A172 (cell line): ENCODE measurements around the gene KCNQ1. TPM values are rescaled to one million over a fixed set of nuclear protein-coding genes. Genes with fewer than 3 reads are reported as not detected.

Experiments
- DNase-seq: peaks from one replicate; pipeline ENCODE4 v3.0.0-alpha.2; 2015; ENCODE audit warnings: low spot score
- total RNA-seq: library from RNA; depleted of rRNA; stranded (reverse); fragments of >200 nt; shearing (Covaris generic); gene quantifications from 2 replicates; pipeline ENCODE4 v1.2.3, GENCODE V29; 2014

The KCNQ1 gene
- total RNA-seq, 1 experiment from 2014 or later = 3.5 TPM

DNA sequence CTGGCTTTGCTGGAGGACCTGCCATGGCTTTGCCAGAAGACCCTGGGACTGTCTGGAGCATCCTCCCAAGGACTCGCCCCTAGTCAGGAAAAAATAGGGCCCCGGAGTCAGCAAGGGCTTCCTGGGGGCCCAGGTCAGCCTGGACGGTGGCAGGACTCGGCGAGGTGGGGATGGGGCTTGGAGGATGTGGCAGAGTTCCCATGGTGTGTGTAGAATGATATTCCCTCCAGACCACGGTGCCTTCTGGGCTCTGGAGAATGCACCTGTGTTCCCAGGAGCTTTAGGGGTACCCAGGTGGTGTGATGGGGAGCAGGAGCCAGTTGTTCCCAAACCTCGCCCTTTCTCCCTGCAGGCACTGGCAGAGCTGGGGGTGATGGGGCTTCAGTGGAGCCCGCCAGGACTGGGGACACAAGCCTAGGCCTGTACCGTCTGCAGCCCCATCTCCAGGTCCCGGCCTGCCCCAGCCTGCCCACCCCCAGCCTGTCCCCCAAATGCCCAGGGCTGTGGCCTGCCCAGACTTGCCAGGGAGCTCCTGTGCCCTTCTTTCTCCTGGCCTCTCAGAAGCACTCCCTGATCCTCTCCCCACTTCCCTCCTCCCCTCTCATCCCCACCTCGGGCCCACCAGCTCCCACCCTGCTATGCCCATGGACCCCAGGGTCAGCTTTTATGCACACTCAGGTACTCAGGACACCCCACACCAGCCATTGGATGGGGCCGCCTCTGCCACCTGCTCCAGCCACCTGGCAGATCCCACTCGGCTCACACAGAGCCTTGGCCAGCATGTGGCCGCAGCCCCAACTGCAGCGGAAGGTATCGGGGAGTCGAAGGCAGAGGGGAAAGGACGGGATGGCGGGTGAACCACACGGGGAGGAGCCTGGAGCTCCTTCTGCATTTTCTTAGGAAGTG lies 358.6 kb downstream of the KCNQ1 start:
- DNase-seq = no peak

DNA sequence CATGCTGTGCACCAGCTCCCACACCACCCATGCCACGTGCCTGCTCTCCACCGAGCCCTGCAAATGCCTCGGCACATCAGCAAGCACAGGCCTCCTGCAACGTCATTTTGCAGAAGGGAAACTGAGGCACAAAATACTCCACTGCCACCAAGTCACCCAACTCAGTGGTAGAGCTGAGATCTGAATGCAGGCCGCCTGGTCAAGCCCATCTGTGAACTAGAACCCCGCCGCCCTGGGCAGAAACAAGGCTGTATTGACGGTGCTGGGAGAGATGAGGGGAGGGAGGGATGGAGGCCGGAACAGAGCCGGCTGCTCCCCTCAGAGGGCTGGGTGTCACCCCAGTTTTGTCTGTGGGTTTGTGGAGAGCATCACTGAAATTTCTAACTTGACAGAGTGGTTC lies 359.4 kb downstream of the KCNQ1 start:
- no peak for DNase-seq

DNA sequence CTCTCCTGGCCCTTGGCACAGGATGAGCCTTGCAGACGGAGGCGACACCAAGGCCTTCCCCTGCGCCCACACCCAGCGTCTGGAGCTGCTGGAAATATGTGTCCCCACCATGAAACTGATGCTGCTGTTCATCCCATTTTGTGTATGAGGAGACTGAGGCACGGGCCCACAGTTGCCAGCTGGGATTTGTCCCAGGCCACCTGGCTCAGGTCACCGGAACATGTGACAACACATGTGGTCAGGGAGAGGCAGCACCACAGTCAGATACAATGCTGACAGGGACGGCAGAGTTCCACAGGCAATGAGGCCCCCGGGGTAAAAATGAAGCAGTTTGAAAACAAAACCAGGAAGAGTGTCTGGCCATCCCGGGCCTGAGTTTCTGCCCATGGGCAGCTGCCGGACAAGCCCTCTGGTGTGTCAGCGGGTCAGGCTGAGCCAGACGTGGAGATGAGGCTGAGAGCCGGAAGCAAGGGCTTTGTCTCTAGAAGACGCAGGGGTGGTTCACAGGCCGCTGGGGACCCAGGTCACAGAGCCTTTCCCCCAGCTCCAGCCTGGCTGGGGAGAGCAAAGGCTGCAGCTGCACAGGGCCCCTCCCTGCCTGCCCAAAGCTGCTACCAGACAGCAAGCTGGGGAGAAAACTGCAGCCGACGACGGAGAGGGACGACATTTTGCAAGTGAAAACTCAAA lies 360.0 kb downstream of the KCNQ1 start:
- DNase-seq = no peak

DNA sequence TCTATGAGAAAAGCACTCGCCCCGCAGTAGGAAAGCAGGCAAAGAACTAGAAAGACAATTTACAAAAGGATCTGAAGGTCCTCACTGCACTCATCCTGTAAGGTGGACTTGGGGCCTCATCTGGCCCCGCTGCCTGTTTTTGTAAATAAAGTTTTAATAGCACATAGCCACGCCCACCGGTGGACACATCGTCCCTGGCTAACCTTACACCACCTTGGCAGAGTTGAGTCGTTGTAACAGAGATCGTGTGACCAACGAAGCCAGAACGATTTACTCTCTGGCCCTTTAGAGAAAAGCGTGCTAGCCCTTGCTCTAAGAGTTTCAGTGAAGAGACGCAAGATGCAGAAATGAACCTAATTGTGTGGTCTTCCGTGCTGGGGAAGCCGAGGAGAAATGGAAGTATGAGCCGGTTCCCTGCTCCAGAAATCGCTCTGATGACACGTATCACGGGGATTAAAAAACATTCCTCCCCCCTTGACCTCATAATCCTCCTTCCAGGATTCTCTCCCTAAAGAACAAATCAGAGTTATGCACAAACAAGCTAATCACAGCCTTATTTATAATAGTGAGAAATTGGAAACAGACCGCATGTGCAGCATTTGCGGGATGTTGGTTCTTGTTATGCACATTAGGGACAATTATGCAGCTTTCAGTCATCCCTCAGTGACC lies 360.7 kb downstream of the KCNQ1 start:
- no peak for DNase-seq

DNA sequence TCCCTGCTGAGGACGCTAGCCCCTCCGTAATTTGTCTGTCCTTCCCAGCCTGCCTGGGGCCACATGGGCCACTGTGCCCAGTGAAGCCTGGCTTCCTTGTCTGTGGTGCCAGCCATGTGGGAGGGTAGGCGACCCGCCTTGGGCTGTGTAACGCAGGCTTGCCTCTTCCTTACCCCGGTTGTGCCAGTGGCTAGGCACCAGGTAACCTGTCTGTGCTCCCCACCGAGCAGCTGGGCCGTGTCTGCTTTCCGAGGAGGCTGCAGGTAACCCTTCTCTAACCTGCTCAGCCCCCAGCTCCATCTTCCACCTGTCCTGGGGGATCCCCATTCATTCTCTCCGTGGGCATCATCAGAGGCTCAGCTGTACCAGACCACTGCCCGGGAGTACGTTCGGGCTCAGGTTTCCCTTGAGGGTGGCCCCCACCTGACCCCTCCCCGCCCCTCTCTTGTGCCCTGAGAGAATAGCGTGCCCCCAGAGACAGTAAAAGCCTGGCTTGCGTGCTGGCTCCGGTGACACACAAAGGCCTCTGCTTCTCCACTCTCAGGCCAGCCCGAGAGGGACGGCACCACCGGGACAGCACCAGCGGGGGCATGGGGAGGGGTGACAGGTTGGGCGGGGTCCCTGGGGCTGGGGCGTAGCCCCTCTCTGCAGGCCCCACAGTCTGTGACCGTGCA lies 361.7 kb downstream of the KCNQ1 start:
- DNase-seq = no peak

DNA sequence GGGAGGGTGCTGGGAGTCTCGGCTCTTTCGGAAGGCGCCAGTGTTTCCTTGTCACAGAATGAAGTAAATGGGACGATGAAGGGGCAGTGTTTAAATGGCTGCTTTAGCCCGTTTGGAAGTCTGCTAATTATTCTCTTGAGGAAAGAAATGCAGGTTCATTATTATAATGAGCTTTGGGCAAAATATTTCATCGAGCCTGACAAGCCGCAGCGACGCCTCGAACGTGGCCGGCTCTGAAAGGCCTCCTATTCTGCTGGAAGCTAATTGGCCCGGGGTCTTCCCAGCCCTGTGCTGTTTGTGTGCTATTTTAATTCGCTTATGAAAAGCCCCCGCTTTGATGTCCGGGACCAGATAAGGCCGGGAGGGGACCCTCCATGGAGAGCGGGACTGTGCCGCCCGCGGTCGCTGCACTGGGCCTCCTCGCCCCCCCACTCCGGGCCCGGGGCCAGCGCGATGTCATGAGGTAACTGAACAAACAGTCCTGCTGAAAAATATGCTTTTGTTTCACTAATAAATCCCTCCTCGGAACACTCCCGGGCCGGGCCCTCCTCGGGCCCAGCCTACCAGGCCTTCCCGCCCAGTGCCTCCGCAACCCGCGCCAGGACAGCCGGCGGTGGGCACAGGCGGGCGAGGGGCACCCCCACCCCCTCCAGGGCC lies 362.3 kb downstream of the KCNQ1 start:
- DNase-seq = no peak

DNA sequence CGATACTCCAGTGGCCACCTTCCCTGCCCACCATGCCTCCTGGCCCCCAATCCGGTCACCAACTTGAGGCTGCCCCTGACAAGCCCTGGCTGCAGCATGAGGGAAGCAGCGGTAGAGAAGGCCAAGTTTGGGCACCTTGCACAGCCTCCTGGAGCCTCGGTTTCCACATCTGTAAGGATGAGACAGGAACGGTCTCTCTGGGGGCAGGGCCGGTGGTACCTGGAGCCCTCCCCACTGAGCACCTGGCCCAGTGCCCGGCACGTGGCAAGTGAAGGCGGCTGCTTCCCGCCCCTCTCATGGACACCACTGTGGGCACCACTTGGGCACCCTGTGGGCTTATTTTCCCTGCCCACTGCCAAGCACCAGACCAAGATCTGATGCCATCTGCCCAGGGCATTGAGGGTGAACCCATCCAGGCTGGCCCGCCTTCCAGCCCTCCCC lies 363.0 kb downstream of the KCNQ1 start:
- DNase-seq = no peak

DNA sequence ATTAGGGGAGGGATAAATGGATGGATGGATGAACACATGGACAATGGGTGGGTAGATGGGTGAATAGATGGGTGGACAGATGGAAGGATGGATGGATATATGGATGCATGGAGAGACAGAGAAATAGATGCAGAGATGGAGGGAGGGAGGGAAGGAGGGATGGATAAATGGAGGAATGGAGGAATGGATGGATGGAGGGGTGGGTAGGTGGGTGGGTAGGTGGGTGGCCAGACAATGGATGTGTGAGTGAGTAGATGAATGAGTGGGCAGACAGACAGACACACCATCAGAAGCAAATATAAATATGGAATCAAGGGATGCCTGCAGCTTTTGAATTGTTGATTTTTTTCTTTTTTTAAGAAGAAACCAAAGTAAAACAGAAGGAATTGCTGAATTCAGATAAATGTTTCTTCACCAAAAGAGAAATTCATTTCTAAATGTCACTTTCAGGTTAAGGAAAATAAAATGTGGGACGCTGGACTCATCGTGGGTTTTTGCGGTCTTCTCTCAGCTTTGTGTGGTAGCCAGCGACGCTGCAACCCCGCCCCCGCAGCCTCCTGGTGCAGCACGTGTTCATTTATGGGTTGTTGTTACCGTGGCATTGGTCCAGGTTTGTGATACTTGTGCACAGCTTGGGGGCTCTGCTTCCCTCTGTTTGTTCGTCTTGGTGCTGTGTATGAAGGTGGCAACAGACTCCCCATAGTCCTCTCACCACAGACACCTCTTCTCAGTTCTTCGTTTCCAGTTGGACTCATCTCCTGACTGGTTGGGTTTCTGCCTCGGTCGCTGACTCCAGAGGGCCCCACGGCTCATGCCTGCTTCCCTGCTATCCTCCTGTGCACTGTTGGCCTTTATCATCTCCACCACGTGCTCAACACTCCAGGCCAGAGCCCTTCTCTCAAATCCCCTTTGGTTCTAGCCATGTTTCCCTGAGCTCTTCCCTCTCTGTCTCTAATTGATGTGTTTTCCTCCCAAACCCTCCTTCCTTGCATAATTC lies 364.3 kb downstream of the KCNQ1 start:
- no peak for DNase-seq

DNA sequence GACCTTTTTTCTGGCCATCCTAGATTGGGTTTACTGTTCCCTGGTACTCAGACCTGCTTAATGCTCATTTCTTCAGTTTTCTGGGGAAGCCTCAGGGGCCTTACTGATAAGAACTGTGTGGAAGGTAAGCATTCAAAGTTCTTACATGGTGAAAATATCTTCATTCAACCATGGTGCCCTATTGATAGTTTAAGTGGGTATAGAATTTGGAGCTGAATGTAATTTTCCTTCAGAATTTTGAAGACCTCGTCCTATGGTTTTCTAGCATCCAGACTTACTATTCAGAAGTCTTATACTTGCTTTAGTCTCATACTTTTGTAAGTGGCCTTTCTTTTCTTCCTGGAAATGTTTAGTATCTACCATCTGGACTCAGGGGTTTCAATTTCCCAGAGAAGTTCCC lies 365.0 kb downstream of the KCNQ1 start:
- no peak for DNase-seq

DNA sequence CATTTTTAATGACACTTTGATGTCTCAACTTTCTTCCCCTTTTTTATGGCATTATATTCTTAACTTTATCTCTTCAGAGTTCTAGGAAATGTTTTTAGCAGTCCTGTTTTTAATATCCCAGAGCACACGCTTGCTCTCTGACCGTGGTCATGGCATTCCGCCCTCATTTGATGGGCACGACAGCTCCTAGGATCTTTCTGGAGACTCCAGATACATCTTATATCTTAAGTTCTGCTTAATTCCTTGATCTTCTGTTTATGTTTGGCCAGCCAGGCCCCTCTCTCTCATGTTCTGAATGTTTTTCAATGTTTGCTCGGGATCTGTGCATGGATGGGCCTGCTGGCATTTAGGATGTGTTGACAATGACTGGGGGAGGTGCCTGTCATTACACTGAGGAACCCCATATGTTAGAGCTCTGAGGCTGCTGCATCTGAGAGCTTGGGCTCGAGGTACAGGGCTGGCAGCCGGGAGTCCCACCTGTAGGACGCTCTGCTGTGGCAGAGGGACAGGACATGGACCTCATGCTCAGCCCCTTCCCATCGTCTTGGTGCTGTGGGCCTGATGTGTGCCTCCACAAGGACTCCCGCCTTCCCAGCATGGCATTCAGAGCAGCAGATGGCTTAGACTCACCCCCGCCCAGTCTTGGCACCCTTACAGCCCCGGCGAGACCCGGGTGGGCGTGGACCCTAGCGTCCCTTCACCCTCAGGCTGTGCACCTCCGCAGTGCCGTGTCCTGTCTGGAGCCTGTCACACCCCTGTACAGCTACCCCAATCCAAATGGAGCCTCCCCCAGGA lies 365.8 kb downstream of the KCNQ1 start:
- DNase-seq = no peak

DNA sequence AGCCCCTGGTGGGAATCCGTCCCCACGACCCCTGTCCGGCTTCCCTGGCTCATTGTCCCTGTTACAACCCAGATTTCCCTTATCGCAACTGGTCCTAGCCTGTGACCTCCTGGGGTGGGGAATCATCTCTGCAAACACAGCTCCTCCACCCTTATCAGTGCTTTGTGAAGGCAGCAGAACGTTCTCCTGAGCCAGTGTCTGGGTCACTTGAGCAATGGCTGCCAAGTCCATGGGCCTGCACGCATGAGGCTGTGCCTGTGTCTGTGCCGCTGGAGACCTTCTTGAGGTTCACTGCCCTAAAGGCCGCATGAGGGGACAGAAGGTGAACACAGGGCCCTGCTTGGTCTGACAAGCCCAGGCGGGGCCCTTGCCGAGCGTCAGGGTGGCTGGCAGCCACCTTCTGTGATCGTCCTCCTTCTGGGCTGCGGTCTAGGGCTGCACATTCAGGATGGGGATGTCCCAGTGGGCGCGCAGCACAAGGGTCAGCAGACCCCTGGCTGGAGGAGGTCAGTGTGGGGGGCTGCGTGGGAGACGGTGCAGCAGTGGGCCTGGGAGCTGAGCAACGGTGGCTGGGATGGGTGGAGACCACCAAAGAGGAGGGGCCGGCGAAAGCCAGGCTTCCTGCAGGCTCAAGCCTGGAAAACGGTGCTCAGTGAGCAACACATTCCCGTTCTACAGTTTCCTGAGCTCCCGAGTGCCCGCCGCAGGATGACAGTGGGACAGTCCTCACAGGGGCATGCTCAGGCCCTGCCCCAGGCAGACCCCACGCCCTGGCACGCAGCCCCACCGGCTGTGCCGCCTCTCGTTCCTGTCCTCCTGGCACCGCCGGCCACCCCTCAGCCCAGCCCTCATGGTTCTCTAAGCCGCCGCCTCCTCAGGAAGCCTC lies 366.6 kb downstream of the KCNQ1 start:
- DNase-seq = no peak

DNA sequence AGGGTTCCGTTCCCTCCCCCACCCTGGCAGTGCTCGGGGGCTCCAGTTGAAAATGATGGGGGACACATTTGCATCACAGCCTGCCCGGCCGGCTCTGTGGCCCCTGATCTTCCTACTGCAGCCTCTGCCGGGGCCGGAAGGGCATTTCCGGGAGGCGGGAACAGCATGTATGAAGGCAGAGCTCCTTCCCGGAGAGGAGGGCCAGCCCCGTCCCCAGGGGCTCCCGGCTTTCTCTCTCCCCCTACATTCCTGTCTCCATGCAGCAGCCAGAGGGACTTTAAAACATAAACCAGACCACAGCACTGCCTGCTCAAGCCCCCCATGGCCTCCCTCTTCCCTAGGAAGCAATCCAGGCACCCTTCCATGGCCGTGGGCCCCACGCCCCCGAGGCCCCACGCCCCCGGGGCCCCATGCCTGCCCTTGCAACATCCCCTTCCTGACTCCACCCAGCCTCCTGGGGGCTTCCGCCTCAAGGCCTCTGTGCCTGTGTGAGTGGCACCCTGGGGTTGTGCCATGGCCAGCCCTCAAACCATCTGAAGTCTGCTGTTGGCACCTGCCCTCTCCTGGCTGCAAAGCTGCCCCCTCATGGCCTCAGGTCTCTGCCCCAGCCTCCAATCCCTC lies 367.7 kb downstream of the KCNQ1 start:
- no peak for DNase-seq

DNA sequence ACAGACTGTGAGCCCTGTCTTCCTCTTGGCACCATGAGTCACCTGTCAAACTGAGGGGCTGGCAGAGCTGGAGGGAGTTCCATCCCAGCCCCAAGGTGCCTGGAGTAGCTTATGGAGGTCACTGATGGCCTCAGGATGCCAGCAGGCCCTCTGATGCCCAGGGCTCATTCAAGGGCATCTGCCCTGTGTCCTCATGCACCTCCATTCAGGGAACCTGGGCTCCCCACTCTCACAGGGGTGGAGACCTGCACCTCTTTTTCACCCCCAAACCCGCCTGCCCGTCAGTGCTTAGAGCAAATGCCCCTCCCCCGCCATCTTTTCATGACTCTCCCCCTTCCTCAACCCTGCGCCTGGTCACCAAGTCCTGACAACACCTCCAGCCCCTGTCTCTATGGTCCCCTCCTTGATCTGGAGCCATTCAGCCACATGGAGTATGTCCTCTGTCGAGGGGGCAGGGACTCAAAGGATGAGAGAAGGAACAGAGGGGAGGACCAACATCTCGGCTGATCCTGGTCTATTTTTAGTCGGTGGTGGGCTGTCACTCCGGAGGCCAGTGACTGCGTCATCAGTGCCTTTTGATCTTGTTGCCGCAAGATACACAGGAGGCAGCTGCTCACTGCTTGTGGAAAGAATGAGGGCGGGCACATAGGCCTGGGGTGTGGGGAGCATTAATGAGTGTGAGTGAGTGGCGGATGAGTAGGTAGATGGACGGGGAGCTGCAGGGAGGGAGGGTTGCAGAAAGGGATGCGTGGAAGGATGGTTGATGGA lies 368.5 kb downstream of the KCNQ1 start:
- no peak for DNase-seq

DNA sequence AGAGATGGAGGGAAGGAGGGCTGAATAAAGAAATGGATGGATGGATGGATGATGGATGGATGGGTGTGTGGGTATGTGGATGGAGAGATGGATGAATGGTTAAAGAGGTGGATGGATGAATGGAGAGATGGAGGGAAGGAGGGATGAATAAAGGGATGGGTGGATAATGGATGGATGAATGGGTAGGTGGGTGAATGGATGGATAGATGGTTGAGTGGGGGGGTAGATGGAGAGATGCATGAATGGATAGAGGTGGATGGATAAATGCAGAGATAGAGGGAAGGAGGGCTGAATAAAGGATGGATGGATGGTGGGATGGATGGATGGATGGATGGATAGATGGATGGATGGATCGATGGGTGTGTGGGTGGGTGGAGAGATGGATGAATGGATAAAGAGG lies 369.2 kb downstream of the KCNQ1 start:
- no peak for DNase-seq

DNA sequence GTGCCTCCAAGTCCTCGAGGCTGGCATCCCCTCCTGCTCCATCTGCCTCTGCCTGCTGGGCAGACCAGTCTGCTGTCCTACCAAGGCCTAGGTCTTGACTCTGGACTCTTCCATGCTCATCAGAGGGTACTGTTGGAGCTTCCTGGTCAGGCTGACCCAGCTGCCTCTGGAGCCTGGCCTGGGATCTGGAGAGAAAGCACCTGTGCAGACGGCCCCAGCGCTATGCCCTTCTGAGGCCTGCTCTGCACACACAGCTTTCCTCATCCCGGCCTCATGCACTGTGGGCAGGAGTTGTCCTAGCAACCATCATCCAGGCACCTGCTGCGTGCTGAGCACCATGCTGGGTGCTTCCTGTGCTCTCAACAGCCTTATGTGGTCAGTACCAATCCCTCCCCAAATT lies 369.9 kb downstream of the KCNQ1 start:
- no peak for DNase-seq

DNA sequence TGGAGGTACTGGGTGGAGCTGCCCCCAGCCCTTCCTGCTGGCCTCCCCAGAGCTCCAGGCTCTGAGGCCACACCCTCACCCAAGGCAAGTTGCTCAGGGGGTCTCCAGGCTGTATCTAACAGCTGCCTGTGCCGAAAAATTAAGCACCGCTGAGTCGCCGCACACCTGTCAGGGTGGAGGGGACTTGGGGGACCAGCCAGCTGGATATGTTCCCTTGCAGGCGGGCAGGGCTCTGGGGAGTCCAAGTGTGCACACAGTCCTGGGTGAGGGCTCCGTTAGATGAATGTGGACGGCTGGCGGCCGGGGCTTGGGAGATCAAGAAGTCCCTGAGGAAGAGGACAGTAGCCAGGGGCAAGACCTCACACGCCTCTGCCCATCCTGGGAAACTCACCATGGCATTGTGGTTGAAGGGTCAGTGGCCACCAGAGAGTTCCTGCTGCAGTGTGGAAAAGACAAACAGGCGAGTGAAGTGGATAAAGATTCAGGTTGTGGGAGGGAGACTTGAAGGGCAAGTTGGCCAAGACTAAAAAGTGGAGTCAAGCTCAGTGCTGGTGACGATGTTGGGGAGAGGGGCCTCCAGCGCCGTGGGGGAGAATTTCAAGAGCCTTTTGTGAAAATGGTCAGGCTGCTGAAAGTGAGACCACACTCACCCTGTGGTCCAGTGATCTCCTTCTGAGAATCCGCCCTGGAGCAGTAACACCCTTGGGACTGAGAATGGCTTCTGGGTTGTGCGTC lies 371.1 kb downstream of the KCNQ1 start:
- no peak for DNase-seq
